HepG2 (cell line): ENCODE data around the gene WTAP. TPM values are rescaled to one million over a fixed set of nuclear protein-coding genes. Genes with fewer than 3 reads are reported as not detected.

Source experiments
- CBX1 ChIP-seq: IDR thresholded peaks from one replicate; pipeline ENCODE4 v1.6.1; 2016; ENCODE audit warnings: antibody characterized with exemption, low read depth
- DDIT3 ChIP-seq: sonication (generic); formaldehyde crosslinking; IDR thresholded peaks from 2 replicates; pipeline ENCODE4 v1.4.0; 2020; ENCODE audit warnings: mild to moderate bottlenecking, missing genetic modification reagents
- FOXC1 ChIP-seq: sonication (generic); formaldehyde crosslinking; IDR thresholded peaks from 2 replicates; pipeline ENCODE4 v1.8.0; 2022; ENCODE audit warnings: mild to moderate bottlenecking, missing genetic modification reagents, borderline replicate concordance
- IRF2 ChIP-seq: IDR thresholded peaks from 2 replicates; pipeline ENCODE4 v1.6.1; 2018; ENCODE audit warnings: missing genetic modification reagents, missing compliant biosample characterization
- KAT8 ChIP-seq: IDR thresholded peaks from 2 replicates; pipeline ENCODE4 v1.6.1; 2016; ENCODE audit warnings: missing genetic modification reagents, missing compliant biosample characterization
- MAFK ChIP-seq, 2 experiments: IDR thresholded peaks in 1 of 2; conservative IDR thresholded peaks in 1 of 2; 2 replicates each; pipeline ENCODE4 v1.6.1; 2011; ENCODE audit warnings: improper control_type of control experiment in 2 of 2, low read length in 2 of 2
- MED13 ChIP-seq: sonication (generic); formaldehyde crosslinking; IDR thresholded peaks from 2 replicates; pipeline ENCODE4 v1.5.0; 2020; ENCODE audit warnings: missing genetic modification reagents
- RNF2 ChIP-seq: fragments of 450-650 bp; conservative IDR thresholded peaks from 2 replicates; pipeline ENCODE4 v1.6.1; 2016; ENCODE audit warnings: low read depth
- SAFB2 ChIP-seq: sonication (generic); formaldehyde crosslinking; IDR thresholded peaks from 2 replicates; pipeline ENCODE4 v1.5.1; 2020; ENCODE audit warnings: missing genetic modification reagents, low read depth, mild to moderate bottlenecking, borderline replicate concordance
- SP4 ChIP-seq: sonication (generic); formaldehyde crosslinking; IDR thresholded peaks from 2 replicates; pipeline ENCODE4 v1.8.1; 2023; ENCODE audit warnings: mild to moderate bottlenecking, missing genetic modification reagents
- TIGD3 ChIP-seq: sonication (generic); formaldehyde crosslinking; IDR thresholded peaks from 2 replicates; pipeline ENCODE4 v1.5.1; 2020; ENCODE audit warnings: mild to moderate bottlenecking, missing genetic modification reagents, borderline replicate concordance
- ZBTB20 ChIP-seq: sonication (generic); formaldehyde crosslinking; IDR thresholded peaks from 2 replicates; pipeline ENCODE4 v1.8.1; 2023; ENCODE audit warnings: missing genetic modification reagents, low read depth, mild to moderate bottlenecking, borderline replicate concordance
- ZFP82 ChIP-seq: sonication (generic); formaldehyde crosslinking; IDR thresholded peaks from 2 replicates; pipeline ENCODE4 v1.5.1; 2020; ENCODE audit warnings: mild to moderate bottlenecking, missing genetic modification reagents, borderline replicate concordance
- ZNF530 ChIP-seq: sonication (generic); formaldehyde crosslinking; IDR thresholded peaks from 2 replicates; pipeline ENCODE4 v1.5.0; 2020; ENCODE audit warnings: low read depth, mild to moderate bottlenecking, missing genetic modification reagents
- ZNF572 ChIP-seq: sonication (generic); formaldehyde crosslinking; IDR thresholded peaks from 2 replicates; pipeline ENCODE4 v1.5.1; 2020; ENCODE audit warnings: mild to moderate bottlenecking, missing genetic modification reagents
- ZNF597 ChIP-seq: sonication (generic); formaldehyde crosslinking; IDR thresholded peaks from 2 replicates; pipeline ENCODE4 v1.5.0; 2020; ENCODE audit warnings: missing genetic modification reagents
- ZNF619 ChIP-seq: sonication (generic); formaldehyde crosslinking; IDR thresholded peaks from 2 replicates; pipeline ENCODE4 v1.4.0; 2020; ENCODE audit warnings: mild to moderate bottlenecking, missing genetic modification reagents
- ZNF724P ChIP-seq: sonication (generic); formaldehyde crosslinking; IDR thresholded peaks from 2 replicates; pipeline ENCODE4 v1.8.0; 2022; ENCODE audit warnings: missing genetic modification reagents, borderline replicate concordance
- ZNF75D ChIP-seq: sonication (generic); formaldehyde crosslinking; IDR thresholded peaks from 2 replicates; pipeline ENCODE4 v1.8.1; 2023; ENCODE audit warnings: missing genetic modification reagents, mild to moderate bottlenecking, borderline replicate concordance
- ZNF761 ChIP-seq: sonication (generic); formaldehyde crosslinking; conservative IDR thresholded peaks from 2 replicates; pipeline ENCODE4 v1.4.0; 2020; ENCODE audit warnings: mild to moderate bottlenecking, missing genetic modification reagents
- ZSCAN21 ChIP-seq: sonication (generic); formaldehyde crosslinking; IDR thresholded peaks from 2 replicates; pipeline ENCODE4 v1.8.0; 2022; ENCODE audit warnings: mild to moderate bottlenecking, missing genetic modification reagents, moderate library complexity, borderline replicate concordance
- polyA plus RNA-seq, 8 experiments: library from polyadenylated mRNA; depleted of rRNA in 3 of 8; stranded (reverse) in 7 of 8; unstranded in 1 of 8; fragments of >200 nt; fragmentation: Illumina TruSeq in 4 of 8; extraction: Trizol in 4 of 8; gene quantifications; 2 replicates each; pipeline versions ENCODE4 v1.2.1 to v1.2.3, GENCODE V29; 2011 to 2016; ENCODE audit warnings: low read depth in 4 of 8, missing spikeins in 1 of 8, mixed read lengths in 1 of 8; ENCODE audit not compliant: insufficient read depth in 1 of 8
- total RNA-seq, 5 experiments: library from RNA; depleted of rRNA; stranded (reverse); fragments of >200 nt; fragmentation: Illumina TruSeq; extraction: Trizol; gene quantifications; 2 replicates each; pipeline ENCODE4 v1.2.3, GENCODE V29; 2016; ENCODE audit warnings: low read depth in 1 of 5
- TF ChIP-seq, protein P1 (sequence below): sonication (generic); formaldehyde crosslinking; conservative IDR thresholded peaks from 2 replicates; pipeline ENCODE4 v1.4.0; 2020; ENCODE audit warnings: missing genetic modification reagents
- TF ChIP-seq, protein P2 (sequence below): sonication (generic); formaldehyde crosslinking; IDR thresholded peaks from 2 replicates; pipeline ENCODE4 v1.4.0; 2020; ENCODE audit warnings: missing genetic modification reagents
- TF ChIP-seq, protein P3 (sequence below): IDR thresholded peaks from 2 replicates; pipeline ENCODE4 v1.6.1; 2012; ENCODE audit warnings: inconsistent platforms

WTAP gene
- total and polyA plus RNA-seq, 2 of the 13 experiments (the other 11 are each of a cell fraction or from before 2014, with no cell fraction given): 31.6 to 167 TPM

DNA sequence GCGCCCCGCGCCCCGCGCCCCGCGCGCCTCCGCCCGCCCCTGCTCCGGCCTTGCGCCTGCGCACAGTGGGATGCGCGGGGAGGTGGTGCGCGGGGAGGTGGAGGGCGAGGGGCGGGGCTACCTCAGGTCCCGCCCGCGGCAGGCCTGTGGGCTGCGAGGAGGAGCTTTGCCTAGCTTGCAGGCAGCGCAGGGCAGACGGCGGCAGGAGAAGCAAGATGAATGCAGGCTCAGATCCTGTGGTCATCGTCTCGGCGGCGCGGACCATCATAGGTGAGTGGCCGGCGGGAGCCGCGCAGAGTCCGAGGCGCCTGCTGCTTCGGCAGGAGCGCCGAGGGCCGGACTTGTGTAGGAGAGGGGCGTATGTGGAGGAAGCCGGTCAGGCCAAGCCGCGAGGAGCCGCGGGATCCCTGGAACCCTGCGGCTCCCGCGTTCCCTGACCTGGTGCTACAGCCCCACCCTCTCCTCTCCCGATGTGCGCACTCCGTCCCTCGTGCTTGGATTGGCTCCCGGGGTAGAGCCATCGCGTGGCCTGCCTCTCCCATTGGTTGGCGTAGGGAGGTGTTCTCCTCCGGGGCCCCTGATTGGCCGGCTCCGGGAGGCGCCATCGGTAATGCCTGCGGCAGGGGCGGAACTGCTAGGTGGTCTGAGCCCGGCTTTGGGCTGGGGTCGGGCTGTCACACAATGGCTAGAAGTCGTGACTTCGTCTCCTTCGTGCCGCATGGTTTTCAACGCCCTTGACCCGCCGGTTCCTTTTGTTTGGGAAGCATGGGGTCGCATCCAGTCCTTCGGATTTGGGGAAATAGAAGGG is 34.8 kb downstream of the WTAP start, which contains the start of gene ACAT2 (continued):
- TF ChIP-seq, protein P1, sequence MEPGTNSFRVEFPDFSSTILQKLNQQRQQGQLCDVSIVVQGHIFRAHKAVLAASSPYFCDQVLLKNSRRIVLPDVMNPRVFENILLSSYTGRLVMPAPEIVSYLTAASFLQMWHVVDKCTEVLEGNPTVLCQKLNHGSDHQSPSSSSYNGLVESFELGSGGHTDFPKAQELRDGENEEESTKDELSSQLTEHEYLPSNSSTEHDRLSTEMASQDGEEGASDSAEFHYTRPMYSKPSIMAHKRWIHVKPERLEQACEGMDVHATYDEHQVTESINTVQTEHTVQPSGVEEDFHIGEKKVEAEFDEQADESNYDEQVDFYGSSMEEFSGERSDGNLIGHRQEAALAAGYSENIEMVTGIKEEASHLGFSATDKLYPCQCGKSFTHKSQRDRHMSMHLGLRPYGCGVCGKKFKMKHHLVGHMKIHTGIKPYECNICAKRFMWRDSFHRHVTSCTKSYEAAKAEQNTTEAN (CRISPR knock-in tag): 0 out of 2 replicates have a peak, but pooled peaks have one; percentile 54
- no peak for TF ChIP-seq RNF2
- no peak; the same call in 1 of the 2 replicates for TF ChIP-seq ZSCAN21 (CRISPR knock-in tag)
- peak; percentile 55 for TF ChIP-seq ZNF619 (CRISPR knock-in tag)
- TF ChIP-seq FOXC1: peak; percentile 82; the same call in 1 of the 2 replicates
- TF ChIP-seq IRF2 (CRISPR knock-in tag): peak; percentile 29; the same call in 1 of the 2 replicates
- peak; percentile 63; the same call in 1 of the 2 replicates for TF ChIP-seq ZNF572 (CRISPR knock-in tag)
- peak; percentile 69 for TF ChIP-seq SAFB2 (CRISPR knock-in tag)
- TF ChIP-seq CBX1: no peak
- no peak for TF ChIP-seq MAFK (conservative IDR thresholded peaks at IDR 0.05 in 1 of 2, IDR thresholded peaks at IDR 0.05 in 1 of 2; ENCODE audit: low read length in 2 of 2)
- TF ChIP-seq ZNF597 (CRISPR knock-in tag): no peak
- TF ChIP-seq ZNF75D: no peak
- peak; percentile 86 for TF ChIP-seq ZBTB20 (CRISPR knock-in tag)
- TF ChIP-seq ZNF724P (CRISPR knock-in tag): no peak
- no peak for TF ChIP-seq DDIT3 (CRISPR knock-in tag)
- TF ChIP-seq, protein P2, sequence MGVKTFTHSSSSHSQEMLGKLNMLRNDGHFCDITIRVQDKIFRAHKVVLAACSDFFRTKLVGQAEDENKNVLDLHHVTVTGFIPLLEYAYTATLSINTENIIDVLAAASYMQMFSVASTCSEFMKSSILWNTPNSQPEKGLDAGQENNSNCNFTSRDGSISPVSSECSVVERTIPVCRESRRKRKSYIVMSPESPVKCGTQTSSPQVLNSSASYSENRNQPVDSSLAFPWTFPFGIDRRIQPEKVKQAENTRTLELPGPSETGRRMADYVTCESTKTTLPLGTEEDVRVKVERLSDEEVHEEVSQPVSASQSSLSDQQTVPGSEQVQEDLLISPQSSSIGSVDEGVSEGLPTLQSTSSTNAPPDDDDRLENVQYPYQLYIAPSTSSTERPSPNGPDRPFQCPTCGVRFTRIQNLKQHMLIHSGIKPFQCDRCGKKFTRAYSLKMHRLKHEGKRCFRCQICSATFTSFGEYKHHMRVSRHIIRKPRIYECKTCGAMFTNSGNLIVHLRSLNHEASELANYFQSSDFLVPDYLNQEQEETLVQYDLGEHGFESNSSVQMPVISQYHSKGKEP (CRISPR knock-in tag): peak; percentile 67; the same call in 1 of the 2 replicates
- peak; percentile 98; the same call in 1 of the 2 replicates for TF ChIP-seq ZFP82 (CRISPR knock-in tag)
- peak; percentile 25; the same call in 1 of the 2 replicates for TF ChIP-seq TIGD3
- TF ChIP-seq ZNF530: no peak
- TF ChIP-seq MED13 (CRISPR knock-in tag): peak; percentile 91
- peak; percentile 97 for TF ChIP-seq SP4 (CRISPR knock-in tag)
- peak; percentile 96 for TF ChIP-seq ZNF761 (CRISPR knock-in tag)
- peak; percentile 78 for TF ChIP-seq KAT8 (CRISPR knock-in tag)
- TF ChIP-seq, protein P3, sequence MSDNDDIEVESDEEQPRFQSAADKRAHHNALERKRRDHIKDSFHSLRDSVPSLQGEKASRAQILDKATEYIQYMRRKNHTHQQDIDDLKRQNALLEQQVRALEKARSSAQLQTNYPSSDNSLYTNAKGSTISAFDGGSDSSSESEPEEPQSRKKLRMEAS: no peak; the same call in 1 of the 2 replicates
